ENCODE results near the gene NR4A3. TPM values are rescaled to one million over a fixed set of nuclear protein-coding genes. Genes with fewer than 3 reads are reported as not detected.

Gene NR4A3
- total and polyA plus RNA-seq, 11 donors: 1.5 to 27.8 (median 9.9) TPM

DNA sequence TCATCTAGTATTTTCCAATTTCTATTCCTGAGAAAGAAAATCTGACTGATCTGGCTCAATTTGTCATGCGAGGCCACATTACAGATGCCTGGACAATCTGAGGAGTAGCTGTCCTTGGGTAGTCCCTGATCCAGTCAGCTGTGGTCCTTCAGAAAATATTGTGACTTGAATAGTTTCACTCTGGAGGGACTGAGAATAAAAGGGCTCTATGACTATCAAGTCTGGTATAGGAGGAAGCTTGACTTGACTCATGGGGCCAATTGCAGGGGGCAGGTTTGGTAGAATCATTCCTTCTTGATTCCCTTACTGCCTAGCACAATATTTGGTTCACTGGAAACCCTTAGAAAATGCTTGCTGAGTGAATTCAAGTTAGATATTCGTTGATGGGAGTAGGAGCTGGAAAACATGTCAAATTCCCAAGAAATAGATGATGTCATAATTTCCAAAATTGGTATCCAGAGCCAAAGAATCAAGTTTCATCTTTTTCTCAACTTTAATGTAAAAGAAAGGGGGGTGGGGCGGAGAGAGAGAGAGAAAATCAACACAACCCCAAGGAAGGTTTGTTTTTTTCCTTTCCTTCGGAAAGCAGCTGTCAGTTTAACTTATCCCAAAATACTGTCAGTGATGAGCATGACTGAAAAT, 52.4 kb downstream of the NR4A3 start:
- DNase-seq (no peak), ATAC-seq (no peak)
- H3K27me3 ChIP-seq: no peaks in the 10 kb centered on the region
- no peaks in the 10 kb centered on the region for H3K36me3 ChIP-seq
- H3K4me3 ChIP-seq: no peak overlapping the region
- H3K4me1 ChIP-seq: no peaks in the 10 kb centered on the region
- no peaks in the 10 kb centered on the region for H3K9me3 ChIP-seq
- intact Hi-C loops (cut with DNase I): no loop called here
- no peak overlapping the region for H3K27ac ChIP-seq
- TF ChIP-seq, protein P1, sequence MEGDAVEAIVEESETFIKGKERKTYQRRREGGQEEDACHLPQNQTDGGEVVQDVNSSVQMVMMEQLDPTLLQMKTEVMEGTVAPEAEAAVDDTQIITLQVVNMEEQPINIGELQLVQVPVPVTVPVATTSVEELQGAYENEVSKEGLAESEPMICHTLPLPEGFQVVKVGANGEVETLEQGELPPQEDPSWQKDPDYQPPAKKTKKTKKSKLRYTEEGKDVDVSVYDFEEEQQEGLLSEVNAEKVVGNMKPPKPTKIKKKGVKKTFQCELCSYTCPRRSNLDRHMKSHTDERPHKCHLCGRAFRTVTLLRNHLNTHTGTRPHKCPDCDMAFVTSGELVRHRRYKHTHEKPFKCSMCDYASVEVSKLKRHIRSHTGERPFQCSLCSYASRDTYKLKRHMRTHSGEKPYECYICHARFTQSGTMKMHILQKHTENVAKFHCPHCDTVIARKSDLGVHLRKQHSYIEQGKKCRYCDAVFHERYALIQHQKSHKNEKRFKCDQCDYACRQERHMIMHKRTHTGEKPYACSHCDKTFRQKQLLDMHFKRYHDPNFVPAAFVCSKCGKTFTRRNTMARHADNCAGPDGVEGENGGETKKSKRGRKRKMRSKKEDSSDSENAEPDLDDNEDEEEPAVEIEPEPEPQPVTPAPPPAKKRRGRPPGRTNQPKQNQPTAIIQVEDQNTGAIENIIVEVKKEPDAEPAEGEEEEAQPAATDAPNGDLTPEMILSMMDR (IDR thresholded peaks at IDR 0.05): no peak
- no peak for TF ChIP-seq POLR2A (IDR thresholded peaks at IDR 0.05)
- 75 to 85% (median 80%) methylated on average over 4 of the region's 4 CpGs for WGBS, 4 donors

DNA sequence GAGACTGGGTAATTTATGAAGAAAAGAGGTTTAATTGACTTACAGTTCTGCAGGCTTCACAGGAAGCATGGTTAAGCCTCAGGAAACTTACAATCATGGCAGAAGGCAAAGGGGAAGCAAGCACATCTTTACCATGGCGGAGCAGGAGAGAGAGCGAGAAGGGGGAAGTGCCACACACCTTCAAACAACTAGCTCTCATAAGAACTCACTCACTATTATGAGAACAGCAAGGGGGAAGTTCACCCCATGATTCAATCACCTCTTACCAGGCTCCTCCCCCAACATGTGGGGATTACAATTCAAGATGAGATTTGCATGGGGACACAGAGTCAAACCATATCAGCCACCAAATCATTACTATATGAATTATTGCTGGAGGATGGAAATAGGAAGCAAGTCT, 54.5 kb downstream of the NR4A3 start:
- H3K27ac ChIP-seq: no peak overlapping the region
- TF ChIP-seq POLR2A (IDR thresholded peaks at IDR 0.05): no peak
- TF ChIP-seq, protein P1 (IDR thresholded peaks at IDR 0.05): no peak
- intact Hi-C loops (cut with DNase I): no loop called here
- H3K4me1 ChIP-seq: no peaks in the 10 kb centered on the region
- no peaks in the 10 kb centered on the region for H3K36me3 ChIP-seq
- DNase-seq: no peak
- ATAC-seq: no peak
- WGBS, 4 donors: 79 to 98% (median 96%) methylated on average over 2 of the region's 2 CpGs
- no peaks in the 10 kb centered on the region for H3K9me3 ChIP-seq
- no peak overlapping the region for H3K4me3 ChIP-seq
- no peaks in the 10 kb centered on the region for H3K27me3 ChIP-seq

DNA sequence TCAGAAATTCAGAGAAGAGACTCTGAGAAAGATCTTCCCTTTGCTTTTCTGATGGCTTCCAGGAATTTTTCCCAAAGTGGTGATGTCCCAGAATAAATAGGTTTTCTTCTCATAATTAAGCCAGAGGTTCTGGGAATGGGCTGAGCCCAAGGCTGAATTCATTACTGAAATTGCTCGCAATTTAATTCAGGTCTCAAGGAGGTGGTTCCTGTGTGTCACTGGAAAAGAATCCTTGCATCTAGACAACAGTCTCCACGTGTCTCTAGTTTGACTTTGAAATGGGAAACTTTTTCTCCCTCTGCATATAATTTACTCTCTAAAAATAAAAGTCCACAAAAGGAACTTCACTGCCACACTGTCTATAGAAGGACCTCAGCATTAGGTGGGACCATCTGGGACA, 57.0 kb downstream of the NR4A3 start:
- ATAC-seq (no peak), DNase-seq (no peak)
- Histone ChIP-seq H3K4me1 (no peaks in the 10 kb centered on the region), H3K4me3 (no peak overlapping the region), H3K36me3 (no peaks in the 10 kb centered on the region), H3K27ac (no peak overlapping the region), H3K9me3 (no peaks in the 10 kb centered on the region), H3K27me3 (no peaks in the 10 kb centered on the region)
- TF ChIP-seq, protein P1 (IDR thresholded peaks at IDR 0.05): no peak
- no peak for TF ChIP-seq POLR2A (IDR thresholded peaks at IDR 0.05)
- WGBS, 4 donors: 73 to 86% (median 77%) methylated on average over 2 of the region's 2 CpGs
- intact Hi-C loops (cut with DNase I): no loop called here

DNA sequence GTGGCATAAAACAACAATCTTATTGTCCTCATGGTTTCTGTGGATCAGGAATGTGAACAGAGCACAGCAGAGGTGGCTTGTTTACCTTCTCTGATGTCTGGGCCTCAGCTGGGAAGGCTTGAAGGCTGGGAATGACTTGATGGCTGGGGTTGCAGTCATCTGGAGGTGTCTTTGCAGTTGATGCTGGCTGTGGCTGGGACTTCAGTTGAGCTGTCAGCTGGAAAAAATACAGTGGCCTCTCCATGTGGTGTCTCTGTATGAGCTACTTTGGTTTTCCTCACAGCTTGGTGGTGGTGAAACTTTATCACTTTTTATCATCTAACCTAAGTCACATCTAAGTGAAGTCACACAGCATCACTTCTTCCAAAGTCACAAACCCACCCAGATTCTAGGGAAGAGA, 60.1 kb downstream of the NR4A3 start:
- TF ChIP-seq, protein P1 (IDR thresholded peaks at IDR 0.05): no peak
- no peak for TF ChIP-seq POLR2A (IDR thresholded peaks at IDR 0.05)
- ATAC-seq (no peak), DNase-seq (no peak)
- Histone ChIP-seq H3K27ac (no peak overlapping the region), H3K4me1 (no peaks in the 10 kb centered on the region), H3K36me3 (no peaks in the 10 kb centered on the region), H3K9me3 (no peaks in the 10 kb centered on the region), H3K4me3 (no peak overlapping the region), H3K27me3 (no peaks in the 10 kb centered on the region)
- intact Hi-C loops (cut with DNase I): no loop called here

All from heart left ventricle (tissue), 16 donors.